Neural cell (in vitro differentiated cells): ENCODE data around the gene ZSCAN9.

Source experiments
- EZH2 ChIP-seq: fragments of 200-600, 300-800 bp; shearing (Covaris generic), sonication (generic); IDR thresholded peaks from 2 replicates; pipeline ENCODE4 v1.6.1; 2014; ENCODE audit warnings: antibody characterized with exemption, low read length, borderline replicate concordance, mild to moderate bottlenecking; ENCODE audit not compliant: insufficient read depth, poor library complexity, severe bottlenecking
- TF ChIP-seq, protein P1 (sequence below): fragments of 450-650 bp; IDR thresholded peaks from 2 replicates; pipeline ENCODE4 v1.5.1; 2014; ENCODE audit warnings: antibody characterized with exemption, mild to moderate bottlenecking, moderate library complexity; ENCODE audit not compliant: poor library complexity, severe bottlenecking

- TF ChIP-seq, protein P1, sequence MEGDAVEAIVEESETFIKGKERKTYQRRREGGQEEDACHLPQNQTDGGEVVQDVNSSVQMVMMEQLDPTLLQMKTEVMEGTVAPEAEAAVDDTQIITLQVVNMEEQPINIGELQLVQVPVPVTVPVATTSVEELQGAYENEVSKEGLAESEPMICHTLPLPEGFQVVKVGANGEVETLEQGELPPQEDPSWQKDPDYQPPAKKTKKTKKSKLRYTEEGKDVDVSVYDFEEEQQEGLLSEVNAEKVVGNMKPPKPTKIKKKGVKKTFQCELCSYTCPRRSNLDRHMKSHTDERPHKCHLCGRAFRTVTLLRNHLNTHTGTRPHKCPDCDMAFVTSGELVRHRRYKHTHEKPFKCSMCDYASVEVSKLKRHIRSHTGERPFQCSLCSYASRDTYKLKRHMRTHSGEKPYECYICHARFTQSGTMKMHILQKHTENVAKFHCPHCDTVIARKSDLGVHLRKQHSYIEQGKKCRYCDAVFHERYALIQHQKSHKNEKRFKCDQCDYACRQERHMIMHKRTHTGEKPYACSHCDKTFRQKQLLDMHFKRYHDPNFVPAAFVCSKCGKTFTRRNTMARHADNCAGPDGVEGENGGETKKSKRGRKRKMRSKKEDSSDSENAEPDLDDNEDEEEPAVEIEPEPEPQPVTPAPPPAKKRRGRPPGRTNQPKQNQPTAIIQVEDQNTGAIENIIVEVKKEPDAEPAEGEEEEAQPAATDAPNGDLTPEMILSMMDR = no peak
- no peak for TF ChIP-seq EZH2
Observed at GRCh38 chr6:28232785-28233184, 7.7 kb downstream of the ZSCAN9 start.
